Measurements from ENCODE around the gene SQSTM1.

SQSTM1 gene

DNA sequence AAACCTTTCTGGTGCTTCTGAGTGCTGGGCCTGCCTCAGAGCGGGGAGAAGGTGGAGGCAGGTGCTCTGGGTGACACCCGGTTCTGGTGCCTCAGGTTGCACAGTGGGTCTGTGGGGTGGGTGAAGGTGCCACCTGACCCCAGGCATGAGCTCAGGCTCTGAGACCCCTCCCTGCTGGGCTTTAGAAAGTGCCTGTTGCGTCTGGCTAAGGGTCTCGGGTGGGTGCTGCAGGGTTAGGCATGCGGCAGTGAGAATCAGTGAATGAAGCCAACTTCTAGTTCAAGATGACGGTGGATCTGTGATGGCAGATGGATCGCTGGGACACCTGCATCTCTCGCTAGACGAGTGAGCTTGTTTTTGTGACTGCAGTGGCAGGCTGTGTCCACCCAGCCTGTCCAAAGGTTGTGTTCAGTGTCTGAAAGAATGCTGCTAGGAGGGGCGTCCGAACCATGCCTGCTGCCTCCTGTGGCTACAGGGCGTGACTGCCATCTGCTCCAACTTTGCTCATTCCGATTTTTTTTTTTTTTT, 5.0 kb downstream of the SQSTM1 start:
- Histone ChIP-seq H3K9ac (ENCODE audit: low read length) (no peak overlapping the region), H3K9me3 (ENCODE audit: insufficient read depth, low read length) (no peaks in the 10 kb centered on the region), H3K4me3 (ENCODE audit: insufficient read depth, low read length, poor library complexity, severe bottlenecking) (no peak overlapping the region), H3K27me3 (ENCODE audit: low read length) (no peaks in the 10 kb centered on the region), H3K79me2 (ENCODE audit: insufficient read depth, low read length) (peaks cover 12% of the 10 kb centered on the region), H3K36me3 (ENCODE audit: low read length) (no peaks in the 10 kb centered on the region; the same call in 1 of the 2 replicates), H3K9me2 (replicated peaks; ENCODE audit: insufficient read depth, low read length) (no peaks in the 10 kb centered on the region), H4K20me1 (ENCODE audit: low read depth, low read length) (peaks cover 6% of the 10 kb centered on the region), H3F3A (ENCODE audit: insufficient read depth) (peaks cover 5% of the 10 kb centered on the region; the same call in 1 of the 2 replicates), H3K4me2 (ENCODE audit: low read depth, low read length, poor library complexity, severe bottlenecking) (no peak overlapping the region), H2AFZ (ENCODE audit: low read depth, low read length, severe bottlenecking) (no peak overlapping the region), H3K27ac (ENCODE audit: low read depth, low read length) (no peak overlapping the region)
- no peak for TF ChIP-seq EZH2phosphoT487 (conservative IDR thresholded peaks at IDR 0.05; ENCODE audit: low read length)
- TF ChIP-seq, protein P1, sequence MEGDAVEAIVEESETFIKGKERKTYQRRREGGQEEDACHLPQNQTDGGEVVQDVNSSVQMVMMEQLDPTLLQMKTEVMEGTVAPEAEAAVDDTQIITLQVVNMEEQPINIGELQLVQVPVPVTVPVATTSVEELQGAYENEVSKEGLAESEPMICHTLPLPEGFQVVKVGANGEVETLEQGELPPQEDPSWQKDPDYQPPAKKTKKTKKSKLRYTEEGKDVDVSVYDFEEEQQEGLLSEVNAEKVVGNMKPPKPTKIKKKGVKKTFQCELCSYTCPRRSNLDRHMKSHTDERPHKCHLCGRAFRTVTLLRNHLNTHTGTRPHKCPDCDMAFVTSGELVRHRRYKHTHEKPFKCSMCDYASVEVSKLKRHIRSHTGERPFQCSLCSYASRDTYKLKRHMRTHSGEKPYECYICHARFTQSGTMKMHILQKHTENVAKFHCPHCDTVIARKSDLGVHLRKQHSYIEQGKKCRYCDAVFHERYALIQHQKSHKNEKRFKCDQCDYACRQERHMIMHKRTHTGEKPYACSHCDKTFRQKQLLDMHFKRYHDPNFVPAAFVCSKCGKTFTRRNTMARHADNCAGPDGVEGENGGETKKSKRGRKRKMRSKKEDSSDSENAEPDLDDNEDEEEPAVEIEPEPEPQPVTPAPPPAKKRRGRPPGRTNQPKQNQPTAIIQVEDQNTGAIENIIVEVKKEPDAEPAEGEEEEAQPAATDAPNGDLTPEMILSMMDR (IDR thresholded peaks at IDR 0.05; ENCODE audit: insufficient read depth, low read length, poor library complexity, severe bottlenecking), result no peak

DNA sequence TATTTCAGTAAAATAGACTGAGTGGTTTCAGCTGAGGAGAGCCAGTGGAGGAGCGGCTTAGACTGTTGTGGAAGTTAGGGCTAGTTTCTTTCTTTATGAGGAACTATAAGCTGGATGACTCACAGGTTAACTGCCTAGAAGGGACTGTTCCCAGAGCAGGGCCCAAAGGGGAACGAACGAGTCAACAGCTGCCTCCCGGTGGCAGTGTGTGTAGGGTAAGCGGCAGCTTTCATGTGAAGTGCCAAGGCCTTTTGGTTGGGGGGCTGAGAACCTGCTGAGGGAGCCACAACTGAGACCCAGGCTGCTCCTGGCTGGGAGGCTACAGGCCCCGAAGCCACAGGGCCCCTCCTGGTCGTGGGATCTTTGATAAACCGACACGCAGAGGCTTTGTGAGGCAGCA, 7.0 kb downstream of the SQSTM1 start:
- no peak for TF ChIP-seq EZH2phosphoT487 (conservative IDR thresholded peaks at IDR 0.05; ENCODE audit: low read length)
- TF ChIP-seq, protein P1 (IDR thresholded peaks at IDR 0.05; ENCODE audit: insufficient read depth, low read length, poor library complexity, severe bottlenecking), result no peak
- Histone ChIP-seq H3K79me2 (ENCODE audit: insufficient read depth, low read length) (peaks cover 2% of the 10 kb centered on the region), H3K27ac (ENCODE audit: low read depth, low read length) (no peak overlapping the region), H3K9me2 (replicated peaks; ENCODE audit: insufficient read depth, low read length) (no peaks in the 10 kb centered on the region), H2AFZ (ENCODE audit: low read depth, low read length, severe bottlenecking) (no peak overlapping the region), H3K9me3 (ENCODE audit: insufficient read depth, low read length) (no peaks in the 10 kb centered on the region), H4K20me1 (ENCODE audit: low read depth, low read length) (no peaks in the 10 kb centered on the region), H3K9ac (ENCODE audit: low read length) (no peak overlapping the region), H3K27me3 (ENCODE audit: low read length) (no peaks in the 10 kb centered on the region), H3K4me2 (ENCODE audit: low read depth, low read length, poor library complexity, severe bottlenecking) (no peak overlapping the region), H3K4me3 (ENCODE audit: insufficient read depth, low read length, poor library complexity, severe bottlenecking) (no peak overlapping the region), H3F3A (ENCODE audit: insufficient read depth) (no peaks in the 10 kb centered on the region), H3K36me3 (ENCODE audit: low read length) (no peaks in the 10 kb centered on the region; the same call in 1 of the 2 replicates)

DNA sequence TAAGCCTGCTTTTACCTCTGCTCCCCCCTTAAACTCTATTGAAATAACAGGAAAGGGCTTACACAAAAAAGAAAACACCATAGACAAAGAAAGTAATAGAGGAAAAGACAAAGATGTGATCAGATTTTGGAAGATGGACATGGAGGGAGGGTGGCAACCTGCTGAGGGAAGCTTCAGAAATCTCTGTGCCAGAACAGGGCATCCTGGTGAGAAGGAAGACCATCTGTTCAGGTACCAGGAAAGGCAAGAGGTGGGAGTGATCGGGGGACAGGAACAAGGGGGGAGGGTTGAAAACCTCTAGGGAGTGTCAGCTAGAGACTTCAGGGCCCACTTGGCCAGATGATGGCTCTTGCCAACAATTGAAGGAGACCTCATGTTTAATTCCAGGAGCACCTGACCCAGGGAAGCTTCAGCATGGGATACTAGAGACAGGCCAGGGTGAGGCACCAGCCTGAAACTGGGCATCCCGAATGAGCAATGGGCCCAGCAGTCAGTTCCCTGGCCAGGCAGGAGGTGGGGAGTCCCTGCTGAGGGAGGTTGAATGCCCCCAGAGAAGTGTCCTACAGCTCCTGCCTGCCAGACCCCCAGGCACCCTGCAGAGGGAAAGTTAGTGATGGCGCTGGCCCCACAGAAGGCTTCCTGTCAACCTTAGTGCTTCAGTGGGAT, 8.2 kb downstream of the SQSTM1 start:
- Histone ChIP-seq H3K9me2 (replicated peaks; ENCODE audit: insufficient read depth, low read length) (no peaks in the 10 kb centered on the region), H3F3A (ENCODE audit: insufficient read depth) (no peaks in the 10 kb centered on the region), H3K4me3 (ENCODE audit: insufficient read depth, low read length, poor library complexity, severe bottlenecking) (no peak overlapping the region), H3K79me2 (ENCODE audit: insufficient read depth, low read length) (no peaks in the 10 kb centered on the region), H3K9ac (ENCODE audit: low read length) (no peak overlapping the region), H3K27me3 (ENCODE audit: low read length) (no peaks in the 10 kb centered on the region), H3K9me3 (ENCODE audit: insufficient read depth, low read length) (no peaks in the 10 kb centered on the region), H3K36me3 (ENCODE audit: low read length) (no peaks in the 10 kb centered on the region; the same call in 1 of the 2 replicates), H2AFZ (ENCODE audit: low read depth, low read length, severe bottlenecking) (no peak overlapping the region), H3K27ac (ENCODE audit: low read depth, low read length) (no peak overlapping the region), H4K20me1 (ENCODE audit: low read depth, low read length) (no peaks in the 10 kb centered on the region), H3K4me2 (ENCODE audit: low read depth, low read length, poor library complexity, severe bottlenecking) (no peak overlapping the region)
- no peak for TF ChIP-seq EZH2phosphoT487 (conservative IDR thresholded peaks at IDR 0.05; ENCODE audit: low read length)
- TF ChIP-seq, protein P1 (IDR thresholded peaks at IDR 0.05; ENCODE audit: insufficient read depth, low read length, poor library complexity, severe bottlenecking), result no peak
